Measurements from ENCODE around the gene CHEK1. TPM values are rescaled to one million over a fixed set of nuclear protein-coding genes. Genes with fewer than 3 reads are reported as not detected.
A peak's percentile ranks its signal among the peaks of the same experiment; 100 is the strongest.

CHEK1 gene
- total and polyA plus RNA-seq, 9 of the 15 experiments (the other 6 are each of a cell fraction or from before 2014, with no cell fraction given), result 62.6 to 108 (median 87.5) TPM

- TF ChIP-seq ZNF3 (CRISPR knock-in tag; IDR thresholded peaks at IDR 0.05), result no peak
- TF ChIP-seq SREBF1 (IDR thresholded peaks at IDR 0.05; ENCODE audit: borderline replicate concordance, low read depth, low read length), result no peak
- TF ChIP-seq SNAPC5 (CRISPR knock-in tag; IDR thresholded peaks at IDR 0.05), result no peak
- TF ChIP-seq CTBP1 (IDR thresholded peaks at IDR 0.05; ENCODE audit: borderline replicate concordance), result peak; percentile 30; the same call in 1 of the 2 replicates
- peak; percentile 87 for TF ChIP-seq POLR2A (conservative IDR thresholded peaks at IDR 0.05)
- no peak for TF ChIP-seq TCF15 (CRISPR knock-in tag; IDR thresholded peaks at IDR 0.05)
- no peak for TF ChIP-seq IFI16 (CRISPR knock-in tag; IDR thresholded peaks at IDR 0.05)
- TF ChIP-seq SP1 (CRISPR knock-in tag; IDR thresholded peaks at IDR 0.05), result peak; percentile 80
- peak; percentile 97 for TF ChIP-seq CREM (IDR thresholded peaks at IDR 0.05; ENCODE audit: low read depth)
- TF ChIP-seq TBP (optimal IDR thresholded peaks at IDR 0.05; ENCODE audit: low read depth, low read length), result peak; percentile 78
- peak; percentile 91 for TF ChIP-seq MYC (IDR thresholded peaks at IDR 0.05; ENCODE audit: low read depth, low read length)
- TF ChIP-seq MYC (CRISPR knock-in tag; IDR thresholded peaks at IDR 0.05; ENCODE audit: borderline replicate concordance, low read depth), result no peak
- TF ChIP-seq ZNF507 (tag; conservative IDR thresholded peaks at IDR 0.05), result no peak
- TF ChIP-seq ZNF696 (CRISPR knock-in tag; conservative IDR thresholded peaks at IDR 0.05), result no peak
- no peak for TF ChIP-seq CCAR2 (IDR thresholded peaks at IDR 0.05; ENCODE audit: low read depth, low read length)
- TF ChIP-seq CREBBP (IDR thresholded peaks at IDR 0.05; ENCODE audit: low read depth, low read length), result no peak
- TF ChIP-seq SMAD4 (CRISPR knock-in tag; conservative IDR thresholded peaks at IDR 0.05), result no peak
- no peak for TF ChIP-seq ARHGAP35 (IDR thresholded peaks at IDR 0.05; ENCODE audit: partially characterized antibody)
- no peak for TF ChIP-seq POU5F1 (IDR thresholded peaks at IDR 0.05; ENCODE audit: borderline replicate concordance, low read depth, low read length, partially characterized antibody)
- TF ChIP-seq IRF2 (CRISPR knock-in tag; IDR thresholded peaks at IDR 0.05), result no peak
- no peak for TF ChIP-seq ZNF699 (CRISPR knock-in tag; IDR thresholded peaks at IDR 0.05; ENCODE audit: insufficient replicate concordance)
- no peak for TF ChIP-seq DMBX1 (CRISPR knock-in tag; IDR thresholded peaks at IDR 0.05; ENCODE audit: borderline replicate concordance)
- 0 out of 2 replicates have a peak, but pooled peaks have one; percentile 14 for TF ChIP-seq CBFB (CRISPR knock-in tag; IDR thresholded peaks at IDR 0.05)
- no peak for TF ChIP-seq E2F3 (CRISPR knock-in tag; IDR thresholded peaks at IDR 0.05)
- TF ChIP-seq RFX5 (IDR thresholded peaks at IDR 0.05; ENCODE audit: low read depth, low read length), result no peak
Measured at GRCh38 chr11:125592305-125593113, 32.5 kb upstream of the CHEK1 start, which contains the start of gene STT3A (continued).
